Endothelial cell of umbilical vein (primary cell): ENCODE data around the gene BCR.

Experiments
- CTCF ChIP-seq, 2 donors: IDR thresholded peaks; 1 replicate in 1 of 2; 2 replicates in 1 of 2; pipeline ENCODE4 v1.5.1; 2011; ENCODE audit warnings: low read length in 2 of 2, mild to moderate bottlenecking in 2 of 2, moderate library complexity in 2 of 2, control low read depth in 1 of 2, inconsistent platforms in 1 of 2, low read depth in 1 of 2; ENCODE audit not compliant: insufficient read depth in 1 of 2; ENCODE audit errors: extremely low read depth in 1 of 2
- EZH2 ChIP-seq: IDR thresholded peaks from 2 replicates; pipeline ENCODE4 v1.6.1; 2012; ENCODE audit warnings: borderline replicate concordance, low read depth, mild to moderate bottlenecking, moderate library complexity, low read length, inconsistent platforms; ENCODE audit not compliant: severe bottlenecking
- MAX ChIP-seq: IDR thresholded peaks from 2 replicates; pipeline ENCODE4 v1.6.1; 2011; ENCODE audit not compliant: insufficient read depth, insufficient read length
- POLR2A ChIP-seq: IDR thresholded peaks from 2 replicates; pipeline ENCODE4 v1.6.1; 2012; ENCODE audit warnings: low read depth, mild to moderate bottlenecking, control low read depth, low read length
- POLR2AphosphoS5 ChIP-seq: IDR thresholded peaks from 2 replicates; pipeline ENCODE4 v1.6.1; 2012; ENCODE audit warnings: low read depth, mild to moderate bottlenecking, control low read depth, low read length, moderate library complexity; ENCODE audit not compliant: insufficient read depth

- TF ChIP-seq POLR2A: no peak
- no peak for TF ChIP-seq POLR2AphosphoS5
- no peak for TF ChIP-seq EZH2
- no peak for TF ChIP-seq CTCF (IDR thresholded peaks at IDR 0.05; ENCODE audit: extremely low read depth in 1 of 2, insufficient read depth in 1 of 2, low read depth in 1 of 2, low read length in 2 of 2)
- no peak for TF ChIP-seq MAX
Measured at GRCh38 chr22:23239429-23239828, 59.1 kb downstream of the BCR start.
